Hematopoietic multipotent progenitor cell treated with erythropoietin and hydrocortisone succinate and interleukin-3 and kit ligand, for 4 days (in vitro differentiated cells): ENCODE measurements around the gene CD37.
A peak's percentile ranks its signal among the peaks of the same experiment; 100 is the strongest.
"Not testable (repeated sequence)": the region's sequence is repeated elsewhere in the genome, so short reads cannot be mapped to it uniquely, and the experiment has no call there.

Source experiments
- DNase-seq: peaks from one replicate; pipeline ENCODE4 v3.0.0-alpha.2; 2015

Gene CD37, protein sequence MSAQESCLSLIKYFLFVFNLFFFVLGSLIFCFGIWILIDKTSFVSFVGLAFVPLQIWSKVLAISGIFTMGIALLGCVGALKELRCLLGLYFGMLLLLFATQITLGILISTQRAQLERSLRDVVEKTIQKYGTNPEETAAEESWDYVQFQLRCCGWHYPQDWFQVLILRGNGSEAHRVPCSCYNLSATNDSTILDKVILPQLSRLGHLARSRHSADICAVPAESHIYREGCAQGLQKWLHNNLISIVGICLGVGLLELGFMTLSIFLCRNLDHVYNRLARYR

DNA sequence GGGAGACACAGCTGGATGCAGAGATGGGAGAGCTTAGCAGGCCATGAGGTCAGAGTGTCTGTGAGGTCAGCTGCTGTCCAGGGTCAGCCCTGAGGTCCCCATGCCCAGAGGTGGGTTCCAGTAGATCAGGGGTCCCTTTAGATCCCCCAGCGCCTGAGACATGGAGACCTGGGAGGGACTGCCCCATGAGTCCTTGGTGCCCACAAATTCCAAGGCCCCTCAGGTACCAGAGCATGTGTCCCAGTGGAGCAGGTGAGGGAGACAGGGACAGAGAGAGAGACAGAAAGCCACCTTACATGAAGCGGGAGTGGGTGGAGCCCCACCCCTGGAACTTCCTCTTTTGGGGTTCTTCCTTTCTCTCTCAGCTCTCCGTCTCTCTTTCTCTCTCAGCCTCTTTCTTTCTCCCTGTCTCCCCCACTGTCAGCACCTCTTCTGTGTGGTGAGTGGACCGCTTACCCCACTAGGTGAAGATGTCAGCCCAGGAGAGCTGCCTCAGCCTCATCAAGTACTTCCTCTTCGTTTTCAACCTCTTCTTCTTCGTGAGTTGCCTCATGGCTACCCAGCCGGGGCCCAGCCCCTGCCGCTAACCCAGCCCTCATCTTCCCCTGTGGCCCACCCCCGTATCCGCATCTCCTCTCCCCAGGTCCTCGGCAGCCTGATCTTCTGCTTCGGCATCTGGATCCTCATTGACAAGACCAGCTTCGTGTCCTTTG lies at the start of gene CD37:
CD37 (plus strand) TSS at position 336 of the 713 bp plus-strand sequence; CDS start at position 471, 135 bp downstream.
- DNase-seq: peak; percentile 86

DNA sequence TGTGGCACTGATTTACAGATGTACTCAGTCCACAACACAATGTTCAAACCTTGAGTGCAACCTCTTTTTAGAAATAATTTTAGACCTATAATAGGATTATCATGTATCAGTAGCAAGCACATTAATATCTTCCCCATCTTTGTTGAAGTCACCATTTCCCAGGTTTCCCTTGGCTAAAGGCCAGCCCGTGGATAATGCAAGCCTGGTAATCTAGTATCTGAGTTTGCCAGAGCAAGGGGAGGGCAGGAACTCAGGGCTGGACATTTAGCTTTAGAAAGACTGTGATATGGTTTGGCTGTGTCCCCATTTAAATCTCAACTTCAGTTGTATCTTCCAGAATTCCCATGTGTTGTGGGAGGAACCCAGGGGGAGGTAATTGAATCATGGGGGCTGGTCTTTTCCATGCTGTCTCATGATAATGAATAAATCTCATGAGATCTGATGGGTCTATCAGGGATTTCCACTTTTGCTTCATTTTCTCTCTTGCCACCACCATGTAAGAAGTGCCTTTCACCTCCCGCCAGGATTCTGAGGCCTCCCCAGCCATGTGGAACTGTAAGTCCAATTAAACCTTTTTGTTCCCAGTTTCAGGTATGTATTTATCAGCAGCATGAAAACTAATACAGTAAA lies 48.0 kb upstream of the CD37 start:
- DNase-seq: no peak

DNA sequence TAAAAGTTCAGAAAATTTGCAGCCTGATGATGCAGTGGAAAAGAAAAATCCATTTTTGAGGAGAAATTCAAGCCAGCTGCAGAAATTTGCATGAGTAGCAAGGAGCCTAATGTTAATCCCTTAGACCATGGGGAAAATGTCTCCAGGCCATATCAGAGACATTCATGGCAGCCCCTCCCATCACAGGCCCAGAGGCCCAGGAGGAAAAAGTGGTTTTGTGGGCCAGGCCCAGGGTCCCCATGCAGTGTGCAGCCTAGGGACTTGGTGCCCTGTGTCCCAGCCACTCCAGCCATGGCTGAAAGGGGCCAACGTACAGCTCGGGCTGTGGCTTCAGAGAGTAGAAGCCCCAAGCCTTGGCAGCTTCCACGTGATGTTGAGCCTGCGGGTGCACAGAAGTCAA lies 47.0 kb upstream of the CD37 start:
- DNase-seq: not testable (repeated sequence)

GRCh38 chr19:49289286-49289685 lies 45.9 kb upstream of the CD37 start:
- not testable (repeated sequence) for DNase-seq

DNA sequence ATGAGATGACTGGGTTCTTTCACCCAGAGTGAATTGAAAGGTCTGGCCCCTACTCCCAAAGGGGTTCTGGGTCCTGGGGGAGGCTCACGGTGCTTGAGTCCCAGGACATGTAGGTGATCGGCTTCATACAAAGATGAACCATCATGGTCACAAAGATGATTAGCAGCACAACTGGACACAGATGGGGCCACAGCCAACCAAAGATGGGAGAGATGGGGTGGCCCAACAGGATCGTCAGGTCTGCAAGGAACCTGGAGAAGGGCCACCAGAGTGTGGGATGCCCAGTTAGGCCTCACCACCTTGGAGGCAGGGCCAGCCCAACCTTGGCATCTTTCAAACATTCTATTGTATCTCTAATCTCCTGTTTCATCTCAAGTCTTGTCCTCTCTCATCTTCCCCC lies 44.7 kb upstream of the CD37 start:
- DNase-seq: no peak

- DNase-seq: no peak
Measured at GRCh38 chr19:49294401-49294800, 40.8 kb upstream of the CD37 start.

DNA sequence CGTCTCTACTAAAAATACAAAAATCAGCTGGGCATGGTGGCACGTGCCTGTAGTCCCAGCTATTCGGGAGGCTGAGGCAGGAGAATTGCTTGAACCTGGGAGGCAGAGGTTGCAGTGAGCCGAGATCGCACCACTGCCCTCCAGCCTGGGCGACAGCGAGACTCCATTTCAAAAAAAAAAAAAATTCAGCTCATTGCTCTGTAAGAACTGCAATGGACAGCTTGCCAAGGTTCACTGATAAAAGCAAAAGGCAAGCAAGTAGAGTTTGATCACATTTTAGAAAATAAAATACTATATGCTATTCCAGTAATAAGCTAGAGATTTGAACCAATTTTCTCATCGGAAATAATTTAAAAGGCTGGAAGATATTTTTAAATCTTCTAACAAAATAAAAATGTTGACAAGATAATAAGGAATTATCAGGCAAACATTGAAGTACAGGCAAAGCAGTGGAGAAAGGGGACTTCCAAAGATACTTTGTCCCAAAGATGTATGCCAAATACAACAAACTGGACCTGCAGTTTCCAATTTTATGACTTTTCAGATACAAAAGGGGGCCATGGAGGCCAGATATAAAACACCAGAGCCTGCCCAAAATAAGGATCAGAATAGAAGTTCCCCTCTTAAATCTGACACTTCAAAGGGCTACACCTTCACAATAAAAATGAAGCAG lies 39.9 kb upstream of the CD37 start:
- no peak for DNase-seq

GRCh38 chr19:49297403-49297802 lies 37.8 kb upstream of the CD37 start:
- no peak for DNase-seq

- not testable (repeated sequence) for DNase-seq
Measured at GRCh38 chr19:49298653-49299052, 36.6 kb upstream of the CD37 start.

DNA sequence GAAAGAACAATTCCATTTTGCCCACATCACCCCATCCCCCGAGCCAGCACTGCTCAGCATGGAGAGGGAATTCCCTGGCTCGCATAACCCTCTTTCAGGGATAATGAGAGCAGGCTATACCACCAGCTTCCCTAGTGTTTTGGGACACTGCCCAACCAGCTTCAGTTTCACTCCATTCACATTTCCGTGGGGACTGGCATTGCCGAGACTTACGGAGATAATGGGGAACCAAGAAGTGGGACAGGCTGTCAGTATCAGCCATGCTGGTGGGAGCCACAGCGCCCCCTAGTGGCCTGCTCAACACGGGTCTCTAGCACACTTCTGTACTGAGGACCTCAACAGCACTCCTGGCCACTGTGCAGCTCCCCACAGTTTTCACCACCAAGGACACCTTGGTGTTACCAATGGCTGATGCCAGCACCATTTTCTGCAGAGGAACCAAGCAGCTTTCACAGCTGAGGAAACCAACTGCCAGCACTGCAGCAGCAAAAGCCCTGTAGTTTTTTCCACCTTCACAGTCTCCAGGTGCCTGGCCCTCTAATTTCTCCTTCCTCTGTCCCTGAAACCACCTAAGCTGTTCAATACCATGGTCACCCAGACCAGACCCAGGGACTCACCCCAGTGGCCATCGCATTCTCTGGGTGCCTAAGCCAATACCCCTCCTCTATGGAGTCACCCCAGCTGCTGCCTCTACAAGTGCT lies 33.9 kb upstream of the CD37 start:
- peak; percentile 89 for DNase-seq

- no peak for DNase-seq
Measured at GRCh38 chr19:49301866-49302252, 33.3 kb upstream of the CD37 start.

GRCh38 chr19:49306734-49307133 lies 28.5 kb upstream of the CD37 start:
- DNase-seq: peak; percentile 35

DNA sequence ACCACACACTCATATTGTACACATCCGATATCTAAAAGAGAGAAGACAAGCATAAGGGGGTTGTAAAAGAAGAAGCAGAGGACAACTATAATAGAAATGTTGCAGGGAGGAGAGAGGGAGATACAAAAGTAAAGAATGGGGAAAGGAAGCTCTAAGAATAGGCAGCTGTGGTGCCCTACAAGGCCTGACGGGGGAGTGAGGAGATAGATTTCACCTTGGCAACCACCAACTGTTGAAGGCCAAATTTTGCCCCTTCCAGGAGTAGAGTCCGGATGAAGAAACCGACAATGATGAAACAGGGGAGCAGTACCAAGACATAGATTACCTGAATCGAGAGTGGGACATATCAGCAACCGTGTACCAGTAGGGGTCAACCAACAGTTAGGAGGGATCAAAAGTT lies 26.1 kb upstream of the CD37 start:
- no peak for DNase-seq

DNA sequence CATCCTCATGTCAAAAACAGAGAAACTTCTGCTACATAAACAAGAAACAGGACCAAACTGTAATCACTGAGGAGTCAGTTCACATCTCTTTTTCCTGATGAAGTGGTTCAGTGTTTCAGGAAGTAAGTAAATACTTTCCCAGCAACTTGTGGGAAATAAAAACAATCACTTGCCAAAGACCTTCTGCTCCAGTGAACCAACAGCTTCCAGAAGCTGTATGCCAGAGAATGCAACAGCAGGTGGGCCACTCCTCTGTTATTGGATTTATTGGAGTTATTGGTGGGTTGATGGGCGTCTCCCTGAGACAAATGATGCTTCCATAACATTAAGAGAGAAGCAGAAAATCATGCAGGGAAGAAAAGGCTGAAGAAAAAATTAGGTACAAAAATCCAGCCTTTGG lies 20.1 kb upstream of the CD37 start:
- DNase-seq: no peak

GRCh38 chr19:49316284-49316683 lies 18.9 kb upstream of the CD37 start:
- DNase-seq: no peak

GRCh38 chr19:49318296-49318695 lies 16.9 kb upstream of the CD37 start:
- DNase-seq: no peak

- DNase-seq: peak; percentile 25
Measured at GRCh38 chr19:49324801-49325576, 10.2 kb upstream of the CD37 start, which contains the start of gene SLC6A16. TSS of gene SLC6A16 (minus strand) at chr19:49325191. CDS start at chr19:49311347, 13,844 bp downstream.

DNA sequence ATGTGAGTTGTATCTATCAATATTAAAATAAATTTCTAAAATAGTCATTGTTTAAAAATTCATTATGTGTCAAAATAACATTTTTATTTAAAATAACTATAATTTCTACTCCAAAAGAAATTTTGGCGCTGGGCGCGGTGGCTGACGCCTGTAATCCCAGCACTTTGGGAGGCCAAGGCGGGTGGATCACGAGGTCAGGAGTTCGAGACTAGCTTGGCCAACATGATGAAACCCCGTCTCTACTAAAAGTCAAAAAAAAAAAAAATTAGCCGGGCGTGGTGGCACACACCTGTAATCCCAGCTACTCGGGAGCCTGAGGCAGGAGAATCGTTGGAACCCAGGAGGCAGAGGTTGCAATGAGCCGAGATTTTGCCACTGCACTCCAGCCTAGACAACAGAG lies 9.4 kb upstream of the CD37 start:
- DNase-seq: not testable (repeated sequence)

- no peak for DNase-seq
Measured at GRCh38 chr19:49326165-49326704, 9.0 kb upstream of the CD37 start.

DNA sequence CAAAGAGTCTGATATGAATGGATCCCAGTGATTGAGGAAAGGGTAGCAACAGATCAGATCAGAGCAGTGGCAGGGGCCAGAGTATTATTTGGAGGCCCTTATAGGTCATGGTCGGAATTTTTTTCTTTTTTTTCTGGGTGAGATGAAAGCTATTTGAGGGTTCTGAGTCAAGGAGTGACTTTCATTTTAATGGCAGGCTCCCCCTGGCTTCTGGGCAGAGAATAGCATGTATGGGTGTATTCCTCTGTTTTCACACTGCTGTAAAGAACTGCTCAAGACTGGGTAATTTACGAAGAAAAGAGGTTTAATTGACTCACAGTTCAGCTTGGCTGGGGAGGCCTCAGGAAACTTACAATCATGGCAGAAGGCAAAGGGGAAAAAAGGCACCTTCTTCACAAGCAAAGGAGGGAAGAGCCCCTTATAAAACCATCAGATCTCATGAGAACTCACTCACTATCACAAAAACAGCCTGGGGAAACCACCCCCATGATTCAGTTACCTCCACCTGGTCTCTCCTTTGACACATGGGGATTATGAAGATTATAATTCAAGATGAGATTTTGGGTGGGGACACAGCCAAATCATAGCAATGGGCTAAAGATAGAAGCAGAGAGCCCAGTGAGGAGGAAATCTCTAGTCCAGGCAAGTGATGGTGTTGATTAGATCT lies 7.2 kb upstream of the CD37 start:
- DNase-seq: peak; percentile 74

DNA sequence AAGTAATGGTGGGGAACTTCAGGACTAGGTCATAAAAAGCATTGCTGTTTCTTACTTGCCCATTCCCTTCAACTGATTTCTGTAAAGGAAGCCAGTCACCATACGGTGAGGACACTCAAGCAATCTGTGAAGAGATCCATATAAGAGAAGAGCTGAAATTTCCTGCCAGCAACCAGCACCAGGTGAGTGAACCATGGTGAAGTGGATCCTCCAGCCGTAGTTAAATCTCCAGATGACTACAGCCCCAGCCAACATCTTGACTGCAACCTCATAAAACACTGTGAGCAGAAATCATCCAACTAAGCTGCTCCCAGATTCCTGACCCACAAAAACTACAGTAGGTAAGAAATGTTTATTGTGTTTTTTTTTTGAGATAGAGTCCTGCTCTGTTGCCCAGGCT lies 6.5 kb upstream of the CD37 start:
- no peak for DNase-seq
